K562 (cell line): ENCODE measurements around the gene PTPRU. TPM values are rescaled to one million over a fixed set of nuclear protein-coding genes. Genes with fewer than 3 reads are reported as not detected.

Source experiments
- ATAC-seq: fragments of 200-7000 bp; cut with Tn5 transposase; 3 replicates; pipeline ENCODE4 v1.9.1; 2020; ENCODE audit warnings: moderate library complexity
- BruUV-seq: library from RNA; stranded (reverse); fragments of 400-500 nt; replicated peaks from 2 replicates; lab custom pipeline; 2021; lab: Mats Ljungman, UMichigan
- CTCF ChIA-PET: fragments of 300-600 bp; formaldehyde crosslinking; extraction: SDS; loops from one replicate; lab custom pipeline; 2021; ENCODE audit warnings: low intra/inter-chr PET ratio; lab: Yijun Ruan, JAX
- POLR2A ChIA-PET: fragments of 300-600, 350-650 bp; sonication (Branson Sonifier 250); formaldehyde crosslinking; extraction: SDS; loops from one replicate; lab custom pipeline; 2021; ENCODE audit warnings: antibody characterized with exemption, inconsistent platforms; lab: Yijun Ruan, JAX
- DNase-seq, 4 experiments: peaks; one replicate each; pipeline versions ENCODE4 v3.0.0 to v3.0.0-alpha.2; 2011 to 2018; ENCODE audit warnings: low spot score in 3 of 4, mixed read lengths in 3 of 4; ENCODE audit errors: extremely low read depth in 1 of 4
- FAIRE-seq: peaks from 2 replicates; lab custom pipeline; 2011; peaks lifted over from hg19 to GRCh38; lab: Jason Lieb, UNC
- H2AFZ ChIP-seq: 2 replicates; pipeline ENCODE4 v1.6.0; 2011; ENCODE audit warnings: low read depth, low read length, control low read depth, inconsistent platforms
- H3K27ac ChIP-seq: fragments of 200-600 bp; 3 replicates; pipeline ENCODE4 v1.8.0; 2011; ENCODE audit warnings: low read depth, mild to moderate bottlenecking, control low read depth, inconsistent platforms, low read length, moderate library complexity, mixed read lengths; ENCODE audit errors: extremely low read depth
- H3K27me3 ChIP-seq, 2 experiments: fragments of 300-600 bp in 1 of 2; 2 replicates in 1 of 2; 3 replicates in 1 of 2; pipeline versions ENCODE4 v1.6.0 to v1.8.0; 2011; ENCODE audit warnings: inconsistent platforms in 2 of 2, low read length in 2 of 2, mild to moderate bottlenecking in 1 of 2, mixed read lengths in 1 of 2, moderate library complexity in 1 of 2; ENCODE audit not compliant: control insufficient read depth in 2 of 2, insufficient read depth in 2 of 2
- H3K36me3 ChIP-seq: fragments of 300-600 bp; 3 replicates; pipeline ENCODE4 v1.8.0; 2011; ENCODE audit warnings: mild to moderate bottlenecking, low read length, inconsistent platforms; ENCODE audit not compliant: control insufficient read depth, insufficient read depth
- H3K4me1 ChIP-seq, 2 experiments: fragments of 200-600 bp in 1 of 2; replicated peaks in 1 of 2; 2 replicates in 1 of 2; 3 replicates in 1 of 2; pipeline versions ENCODE4 v1.5.1 to v1.8.0; 2011; ENCODE audit warnings: inconsistent platforms in 2 of 2, low read length in 2 of 2, mild to moderate bottlenecking in 1 of 2, mixed read lengths in 1 of 2, moderate library complexity in 1 of 2; ENCODE audit not compliant: control insufficient read depth in 2 of 2, insufficient read depth in 2 of 2
- H3K4me2 ChIP-seq: 2 replicates; pipeline ENCODE4 v1.6.1; 2011; ENCODE audit warnings: low read length, control low read depth, inconsistent platforms, mixed read lengths; ENCODE audit not compliant: insufficient read depth
- H3K4me3 ChIP-seq: fragments of 200-600 bp; sonication (generic), shearing (Covaris generic); 2 replicates; pipeline ENCODE4 v1.5.1; 2016; ENCODE audit warnings: control low read depth, inconsistent platforms
- H3K79me2 ChIP-seq: fragments of 200-600 bp; 3 replicates; pipeline ENCODE4 v1.8.0; 2011; ENCODE audit warnings: low read length, inconsistent platforms; ENCODE audit not compliant: control insufficient read depth, insufficient read depth
- H3K9ac ChIP-seq, 2 experiments: 2 replicates each; pipeline versions ENCODE4 v1.6.0 to v1.6.1; 2011; ENCODE audit warnings: low read depth in 2 of 2, low read length in 2 of 2, control low read depth in 1 of 2, inconsistent platforms in 1 of 2, mild to moderate bottlenecking in 1 of 2, mixed read lengths in 1 of 2; ENCODE audit not compliant: insufficient read depth in 1 of 2
- H3K9me1 ChIP-seq: one replicate; pipeline ENCODE4 v1.6.0; 2011; ENCODE audit warnings: inconsistent platforms, mild to moderate bottlenecking, low read length, moderate library complexity; ENCODE audit not compliant: control insufficient read depth, insufficient read depth
- H3K9me3 ChIP-seq: replicated peaks from 2 replicates; pipeline ENCODE4 v1.5.1; 2011; ENCODE audit warnings: low read depth, low read length, inconsistent platforms; ENCODE audit not compliant: control insufficient read depth, insufficient read depth
- H4K20me1 ChIP-seq: replicated peaks from 2 replicates; pipeline ENCODE4 v1.6.1; 2011; ENCODE audit warnings: low read length, inconsistent platforms, mixed read lengths; ENCODE audit not compliant: control insufficient read depth, insufficient read depth
- DMBX1 ChIP-seq: fragments of 250-450 bp; sonication (Bioruptor Pico); IDR thresholded peaks from 2 replicates; pipeline ENCODE4 v1.8.0; 2022; ENCODE audit warnings: inconsistent platforms, mild to moderate bottlenecking, moderate library complexity, borderline replicate concordance
- EHMT2 ChIP-seq: fragments of 450-650 bp; IDR thresholded peaks from 2 replicates; pipeline ENCODE4 v1.6.1; 2018; ENCODE audit warnings: antibody characterized with exemption
- ELK1 ChIP-seq: sonication (generic); formaldehyde crosslinking; IDR thresholded peaks from 2 replicates; pipeline ENCODE4 v1.8.1; 2022; ENCODE audit warnings: missing genetic modification reagents
- HIVEP1 ChIP-seq: fragments of 250-450 bp; sonication (Bioruptor Pico); IDR thresholded peaks from 2 replicates; pipeline ENCODE4 v1.4.0; 2020; ENCODE audit warnings: mild to moderate bottlenecking
- HOMEZ ChIP-seq: fragments of 250-450 bp; sonication (Bioruptor Pico); IDR thresholded peaks from 2 replicates; pipeline ENCODE4 v1.4.0; 2020; ENCODE audit warnings: mild to moderate bottlenecking, moderate library complexity
- POLR2A ChIP-seq: fragments of 450-650 bp; conservative IDR thresholded peaks from 2 replicates; pipeline ENCODE4 v1.6.1; 2016
- POLR2G ChIP-seq: fragments of 200-400 bp; formaldehyde crosslinking; IDR thresholded peaks from 2 replicates; pipeline ENCODE4 v1.6.1; 2017; ENCODE audit warnings: low read depth, mild to moderate bottlenecking, antibody characterized with exemption, low read length, moderate library complexity
- RREB1 ChIP-seq: fragments of 250-450 bp; sonication (Bioruptor Pico); IDR thresholded peaks from 2 replicates; pipeline ENCODE4 v1.4.0; 2020
- ZBTB17 ChIP-seq: fragments of 450-650 bp; formaldehyde crosslinking; IDR thresholded peaks from 2 replicates; pipeline ENCODE4 v1.4.0; 2020; ENCODE audit warnings: mild to moderate bottlenecking
- ZNF12 ChIP-seq: sonication (generic); formaldehyde crosslinking; IDR thresholded peaks from 2 replicates; pipeline ENCODE4 v1.4.0; 2020; ENCODE audit warnings: mild to moderate bottlenecking, missing genetic modification reagents
- ZNF175 ChIP-seq: fragments of 200-800 bp; sonication (Bioruptor generic); IDR thresholded peaks from 2 replicates; pipeline ENCODE4 v1.6.1; 2016; ENCODE audit warnings: low read depth, mild to moderate bottlenecking, missing genetic modification characterization, missing compliant biosample characterization
- ZNF639 ChIP-seq, 2 experiments: fragments of 200-800 bp in 1 of 2; sonication (Bioruptor generic) in 1 of 2; sonication (generic) in 1 of 2; formaldehyde crosslinking in 1 of 2; IDR thresholded peaks in 1 of 2; conservative IDR thresholded peaks in 1 of 2; 2 replicates each; pipeline versions ENCODE4 v1.5.0 to v1.6.1; 2016 to 2020; ENCODE audit warnings: missing compliant biosample characterization in 1 of 2, missing genetic modification characterization in 1 of 2, missing genetic modification reagents in 1 of 2
- ZNF696 ChIP-seq: fragments of 250-450 bp; sonication (Bioruptor Pico); conservative IDR thresholded peaks from 2 replicates; pipeline ENCODE4 v1.4.0; 2020; ENCODE audit warnings: mild to moderate bottlenecking, moderate library complexity
- WGBS: fragments of 100-300 bp; shearing (Covaris generic); methylation state at CpG from one replicate; pipeline ENCODE4 v1.1.6; 2016; ENCODE audit warnings: low coverage, mixed read lengths; ENCODE audit not compliant: insufficient coverage; ENCODE audit errors: missing lambda C conversion rate; 5-methylcytosine and 5-hydroxymethylcytosine counted together
- in situ Hi-C: fragments of 300-500 bp; cut with MboI; formaldehyde crosslinking; loops from 4 replicates; pipeline ENCODE4 v1.15.0; 2018; ENCODE audit warnings: inconsistent platforms, mixed read lengths
- intact Hi-C: fragments of 100-400 bp; cut with micrococcal nuclease; formaldehyde crosslinking; loops from 2 replicates; pipeline ENCODE4 v1.14.2; 2022
- polyA plus RNA-seq, 8 experiments: library from polyadenylated mRNA; depleted of rRNA in 4 of 8; stranded (reverse) in 5 of 8; unstranded in 3 of 8; fragments of >200 nt; fragmentation: Nextera tagmentation in 2 of 8; fragmentation: Illumina TruSeq in 1 of 8; extraction: Ambion mirVana in 2 of 8; extraction: Trizol in 1 of 8; gene quantifications; 2 replicates each; pipeline versions ENCODE4 v1.2.1 to v1.2.3, GENCODE V29; 2011 to 2014; ENCODE audit warnings: inconsistent platforms in 1 of 8, missing spikeins in 1 of 8
- total RNA-seq, 7 experiments: library from RNA; depleted of rRNA in 6 of 7; stranded (reverse); fragments of >200 nt in 6 of 7; fragmentation: Illumina TruSeq in 2 of 7; extraction: Trizol in 2 of 7; gene quantifications; 2 replicates each; pipeline versions ENCODE4 v1.2.1 to v1.2.3, GENCODE V29; 2011 to 2021; ENCODE audit warnings: low replicate concordance in 1 of 7

PTPRU gene
- total and polyA plus RNA-seq, 9 of the 15 experiments (the other 6 are each of a cell fraction or from before 2014, with no cell fraction given), result 0.01 to 2.9 (median 1.0) TPM

- Histone ChIP-seq H3K9me3 (no peaks in the 10 kb centered on the region), H3K9me1 (no peaks in the 10 kb centered on the region), H3K79me2 (no peaks in the 10 kb centered on the region), H2AFZ (no peak overlapping the region), H4K20me1 (no peaks in the 10 kb centered on the region; the same call in 1 of the 2 replicates), H3K9ac (no peak overlapping the region), H3K27ac (no peak overlapping the region), H3K4me3 (no peak overlapping the region), H3K4me1 (peaks cover 5 to 7% of the 10 kb centered on the region in 2 experiments; a peak in 1 of 5 replicates), H3K36me3 (no peaks in the 10 kb centered on the region), H3K4me2 (no peak overlapping the region), H3K27me3 (peaks cover 11 to 39% of the 10 kb centered on the region in 2 experiments; a peak in 4 of 5 replicates)
- ChIA-PET POLR2A (no interaction called here), CTCF (no interaction called here)
- ATAC-seq (no peak), DNase-seq (no peak), FAIRE-seq (no peak)
- BruUV-seq, result no TSS peak
- intact Hi-C loops (no loop called here), in situ Hi-C loops (no loop called here)
- 0% methylated on average over 2 of the region's 2 CpGs for WGBS
- TF ChIP-seq ZNF639 (CRISPR knock-in tag; conservative IDR thresholded peaks at IDR 0.05 in 1 of 2, IDR thresholded peaks at IDR 0.05 in 1 of 2) (no peak), HIVEP1 (no peak), POLR2G (no peak), ZNF175 (CRISPR knock-in tag) (no peak), HOMEZ (CRISPR knock-in tag) (no peak), ZNF12 (no peak), ELK1 (CRISPR knock-in tag) (no peak), ZNF696 (CRISPR knock-in tag) (no peak), ZBTB17 (CRISPR knock-in tag) (no peak), POLR2A (no peak), EHMT2 (no peak), RREB1 (CRISPR knock-in tag) (no peak), DMBX1 (no peak)
These were observed 110.3 kb downstream of the PTPRU start for GRCh38 chr1:29346576-29346975.
